Gastroesophageal sphincter (tissue), 4 donors: ENCODE results near the gene MYH14. TPM values are rescaled to one million over a fixed set of nuclear protein-coding genes. Genes with fewer than 3 reads are reported as not detected.

Experiments used
- ATAC-seq: fragments of 150-250 bp; one replicate; pipeline ENCODE4 v1.9.1; 2016; ENCODE audit warnings: mild to moderate bottlenecking, moderate library complexity
- H3K27ac ChIP-seq, 4 donors: fragments of 200-600 bp; sonication (generic) in 3 of 4; 1 replicate in 3 of 4; 2 replicates in 1 of 4; pipeline ENCODE4 v1.5.1; 2016 to 2019
- H3K27me3 ChIP-seq: fragments of 200-600 bp; sonication (generic); one replicate; pipeline ENCODE4 v1.5.1; 2019
- H3K36me3 ChIP-seq, 2 donors: fragments of 200-600 bp; sonication (generic); one replicate each; pipeline ENCODE4 v1.5.1; 2019; ENCODE audit warnings: control low read depth in 1 of 2
- H3K4me1 ChIP-seq, 3 donors: fragments of 200-600 bp; sonication (generic); 1 replicate in 2 of 3; 2 replicates in 1 of 3; pipeline ENCODE4 v1.5.1; 2016 to 2019; ENCODE audit warnings: control low read depth in 2 of 3
- H3K4me3 ChIP-seq, 2 donors: fragments of 200-600 bp; sonication (generic); one replicate each; pipeline ENCODE4 v1.5.1; 2019; ENCODE audit warnings: mild to moderate bottlenecking in 1 of 2, moderate library complexity in 1 of 2
- H3K9me3 ChIP-seq, 3 donors: fragments of 200-600 bp; sonication (generic); one replicate each; pipeline ENCODE4 v1.5.1; 2017 to 2019; ENCODE audit warnings: control low read depth in 2 of 3
- EP300 ChIP-seq: sonication (generic); formaldehyde crosslinking; IDR thresholded peaks from one replicate; pipeline ENCODE4 v1.6.1; 2017; ENCODE audit warnings: antibody characterized with exemption, mild to moderate bottlenecking
- POLR2A ChIP-seq, 2 donors: fragments of 450-650 bp; IDR thresholded peaks; one replicate each; pipeline ENCODE4 v1.6.1; 2017; ENCODE audit warnings: antibody characterized with exemption in 2 of 2, mild to moderate bottlenecking in 2 of 2, moderate library complexity in 1 of 2
- POLR2AphosphoS5 ChIP-seq: sonication (generic); formaldehyde crosslinking; IDR thresholded peaks from one replicate; pipeline ENCODE4 v1.6.1; 2017; ENCODE audit warnings: antibody characterized with exemption
- WGBS, 2 donors: methylation state at CpG; one replicate each; pipeline ENCODE4 v1.1.5; 2018; ENCODE audit warnings: low coverage in 1 of 2; 5-methylcytosine and 5-hydroxymethylcytosine counted together
- total RNA-seq, 4 donors: library from RNA; depleted of rRNA; stranded (reverse); fragments of >200 nt; gene quantifications; one replicate each; pipeline ENCODE4 v1.1.0, GENCODE V29; 2016
- TF ChIP-seq, protein P1 (sequence below), 4 experiments: fragments of 200-600 bp in 2 of 4; fragments of 450-650 bp in 2 of 4; sonication (generic) in 1 of 4; IDR thresholded peaks; one replicate each; pipeline ENCODE4 v1.5.1; 2017 to 2019; ENCODE audit warnings: antibody characterized with exemption in 4 of 4, mild to moderate bottlenecking in 2 of 4, moderate library complexity in 2 of 4

Gene MYH14
- total RNA-seq, 4 donors from 2014 or later = 3.5 to 10.0 (median 6.1) TPM

DNA sequence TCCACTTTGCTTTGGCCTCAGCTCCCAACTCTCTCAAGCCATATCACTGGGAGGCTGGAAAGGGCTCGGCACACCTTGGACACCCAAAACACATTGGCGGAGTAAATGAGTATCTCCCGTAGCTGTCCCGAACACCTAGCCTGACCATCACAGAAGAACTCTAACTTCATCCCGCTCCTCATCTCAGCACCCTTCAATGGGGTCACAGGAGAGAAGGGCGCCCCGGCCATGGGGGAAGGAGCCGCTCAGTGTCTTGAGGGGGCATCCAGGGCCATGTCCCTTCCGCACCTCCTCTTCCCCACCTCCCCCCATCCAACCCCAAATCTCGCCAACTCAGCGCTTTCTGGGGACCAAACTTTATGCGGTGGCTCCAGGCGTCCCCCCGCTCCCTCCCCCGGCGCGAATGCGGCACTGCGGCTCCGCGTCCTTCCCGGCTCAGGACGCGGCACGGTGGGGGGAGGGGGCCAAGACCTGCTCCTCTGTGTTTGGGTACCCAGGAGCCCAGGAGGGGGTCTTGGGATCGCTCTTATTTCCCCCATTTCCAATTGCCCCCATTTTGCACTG lies 122.8 kb downstream of the MYH14 start:
- H3K9me3 ChIP-seq = no peaks in the 10 kb centered on the region
- no peak for ATAC-seq
- no peak overlapping the region for H3K27ac ChIP-seq
- H3K4me1 ChIP-seq = peaks cover 0 to 50% (median 25%) of the 10 kb centered on the region in 3 donors
- WGBS, 2 donors = 2% methylated on average over 6 of the region's 26 CpGs; no CpG with 5 or more reads in 1 of the 2 donors
- no peak for TF ChIP-seq POLR2A (IDR thresholded peaks at IDR 0.05)
- TF ChIP-seq POLR2AphosphoS5 = no peak
- no peak for TF ChIP-seq EP300
- TF ChIP-seq, protein P1, sequence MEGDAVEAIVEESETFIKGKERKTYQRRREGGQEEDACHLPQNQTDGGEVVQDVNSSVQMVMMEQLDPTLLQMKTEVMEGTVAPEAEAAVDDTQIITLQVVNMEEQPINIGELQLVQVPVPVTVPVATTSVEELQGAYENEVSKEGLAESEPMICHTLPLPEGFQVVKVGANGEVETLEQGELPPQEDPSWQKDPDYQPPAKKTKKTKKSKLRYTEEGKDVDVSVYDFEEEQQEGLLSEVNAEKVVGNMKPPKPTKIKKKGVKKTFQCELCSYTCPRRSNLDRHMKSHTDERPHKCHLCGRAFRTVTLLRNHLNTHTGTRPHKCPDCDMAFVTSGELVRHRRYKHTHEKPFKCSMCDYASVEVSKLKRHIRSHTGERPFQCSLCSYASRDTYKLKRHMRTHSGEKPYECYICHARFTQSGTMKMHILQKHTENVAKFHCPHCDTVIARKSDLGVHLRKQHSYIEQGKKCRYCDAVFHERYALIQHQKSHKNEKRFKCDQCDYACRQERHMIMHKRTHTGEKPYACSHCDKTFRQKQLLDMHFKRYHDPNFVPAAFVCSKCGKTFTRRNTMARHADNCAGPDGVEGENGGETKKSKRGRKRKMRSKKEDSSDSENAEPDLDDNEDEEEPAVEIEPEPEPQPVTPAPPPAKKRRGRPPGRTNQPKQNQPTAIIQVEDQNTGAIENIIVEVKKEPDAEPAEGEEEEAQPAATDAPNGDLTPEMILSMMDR (IDR thresholded peaks at IDR 0.05) = no peak
- H3K36me3 ChIP-seq = no peaks in the 10 kb centered on the region
- H3K4me3 ChIP-seq = no peak overlapping the region
- peaks cover 72% of the 10 kb centered on the region for H3K27me3 ChIP-seq

DNA sequence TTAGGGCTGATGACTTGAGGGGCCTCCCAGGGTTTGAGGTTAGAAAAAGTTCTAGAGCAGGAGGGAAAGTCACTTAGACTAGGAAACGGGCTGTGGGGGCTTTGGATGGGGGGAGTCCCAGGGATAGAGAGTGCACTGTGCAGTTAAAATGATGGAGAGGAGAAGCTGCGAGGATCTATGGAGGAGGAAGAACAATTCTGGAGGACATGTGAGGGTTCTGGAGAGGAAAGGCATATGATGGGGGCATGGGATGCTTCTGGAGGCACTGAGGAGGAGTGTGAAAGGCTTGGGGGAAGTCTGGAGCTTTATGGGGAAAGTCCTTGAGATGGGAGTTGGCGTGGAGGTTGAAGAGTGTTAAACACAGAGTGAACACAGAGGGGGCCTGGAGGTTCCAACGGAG lies 123.6 kb downstream of the MYH14 start:
- Histone ChIP-seq H3K4me1 (peaks cover 0 to 58% (median 25%) of the 10 kb centered on the region in 3 donors), H3K27me3 (peaks cover 73% of the 10 kb centered on the region), H3K9me3 (no peaks in the 10 kb centered on the region), H3K27ac (no peak overlapping the region), H3K4me3 (no peak overlapping the region), H3K36me3 (no peaks in the 10 kb centered on the region)
- TF ChIP-seq POLR2A (IDR thresholded peaks at IDR 0.05) (no peak), EP300 (no peak), POLR2AphosphoS5 (no peak)
- TF ChIP-seq, protein P1 (IDR thresholded peaks at IDR 0.05) = no peak
- 26 to 29% methylated on average over 2 to 4 of the region's 4 CpGs for WGBS, 2 donors
- no peak for ATAC-seq

DNA sequence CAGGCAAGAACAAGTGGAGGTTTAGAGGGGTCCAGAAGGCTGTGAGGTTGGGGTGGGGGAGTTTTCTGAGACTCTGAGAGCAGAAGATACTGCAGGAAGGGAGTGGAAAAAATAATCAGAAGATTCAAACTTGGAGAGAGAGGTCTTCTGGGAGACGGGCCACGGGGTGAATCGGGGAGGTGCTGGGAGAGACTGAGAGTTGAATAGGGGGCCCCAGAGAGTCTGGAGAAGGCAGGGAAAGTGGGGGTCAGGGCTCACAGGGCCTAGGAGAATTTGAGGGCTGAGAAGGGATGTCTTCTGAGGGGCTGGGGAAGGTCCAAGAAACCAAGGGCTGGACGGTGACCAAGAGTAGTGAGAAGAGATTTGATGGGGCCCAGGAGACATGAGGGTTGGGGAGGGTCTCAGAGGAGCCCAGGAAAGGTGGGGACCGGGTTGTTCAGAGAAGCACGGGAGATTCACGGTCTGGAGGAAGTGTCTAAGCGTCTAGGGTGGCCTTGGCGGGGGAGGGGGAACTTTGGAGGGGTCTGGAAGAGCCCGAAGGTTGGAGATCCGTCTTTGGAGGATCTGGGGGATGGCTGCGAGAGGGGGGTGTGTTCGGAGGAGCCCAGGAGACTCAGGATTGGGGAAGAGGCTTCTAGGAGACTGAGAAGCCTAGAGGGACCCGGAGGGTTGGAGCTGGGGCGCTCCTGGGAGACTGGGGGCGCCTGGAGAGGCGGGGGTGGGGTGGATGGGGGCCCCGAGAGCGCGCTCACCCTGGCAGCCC lies 124.2 kb downstream of the MYH14 start:
- 13 to 20% methylated on average over 12 to 14 of the region's 20 CpGs for WGBS, 2 donors
- no peak for ATAC-seq
- peak overlapping the region in 1 of 2 donors; percentile 49 for H3K4me3 ChIP-seq
- H3K4me1 ChIP-seq = peaks cover 0 to 65% (median 25%) of the 10 kb centered on the region in 3 donors
- H3K27ac ChIP-seq = no peak overlapping the region
- H3K9me3 ChIP-seq = no peaks in the 10 kb centered on the region
- TF ChIP-seq EP300 = no peak
- TF ChIP-seq POLR2A (IDR thresholded peaks at IDR 0.05) = no peak
- no peak for TF ChIP-seq POLR2AphosphoS5
- TF ChIP-seq, protein P1 (IDR thresholded peaks at IDR 0.05) = no peak
- H3K36me3 ChIP-seq = no peaks in the 10 kb centered on the region
- H3K27me3 ChIP-seq = peaks cover 74% of the 10 kb centered on the region

DNA sequence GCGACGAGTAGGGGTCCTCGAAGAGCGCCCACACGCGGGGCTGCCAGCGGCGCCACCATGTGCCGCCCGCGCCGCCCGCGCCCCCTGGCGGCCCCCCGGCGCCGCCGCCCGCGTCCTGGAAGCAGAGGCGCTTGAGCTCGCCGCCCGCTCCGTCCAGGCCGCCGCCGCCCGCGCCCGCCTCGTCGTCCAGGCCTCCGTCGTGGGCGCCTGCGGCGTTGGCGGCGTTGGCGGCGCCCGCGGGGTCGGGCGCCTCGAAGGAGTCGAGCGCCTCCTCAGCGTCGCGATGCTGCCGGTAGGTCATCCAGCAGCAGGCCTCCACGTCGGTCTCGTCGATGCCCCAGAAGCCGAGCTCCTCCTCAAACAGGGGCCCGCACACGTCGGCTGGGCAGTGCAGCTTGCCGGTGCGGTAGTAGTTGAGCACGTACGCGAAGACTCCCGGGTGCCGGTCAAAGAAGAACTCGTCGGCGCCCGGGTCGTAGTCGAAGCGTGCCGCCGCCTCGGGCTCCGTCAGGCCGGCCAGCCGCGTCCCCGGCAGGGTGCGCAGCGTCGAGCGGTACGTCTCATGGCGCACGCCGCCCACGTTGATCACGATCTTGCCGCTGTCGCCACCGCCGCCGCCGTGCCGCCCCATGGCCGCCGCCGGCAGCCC lies 124.9 kb downstream of the MYH14 start:
- Histone ChIP-seq H3K36me3 (no peaks in the 10 kb centered on the region), H3K4me1 (peaks cover 0 to 72% (median 25%) of the 10 kb centered on the region in 3 donors), H3K27me3 (peaks cover 76% of the 10 kb centered on the region), H3K9me3 (no peaks in the 10 kb centered on the region), H3K27ac (peak overlapping the region in 2 of 4 donors; percentile 30 to 53), H3K4me3 (peak overlapping the region in 1 of 2 donors; percentile 49)
- TF ChIP-seq, protein P1 (IDR thresholded peaks at IDR 0.05) = peak in 1 of 4 experiments; percentile 6
- TF ChIP-seq POLR2A (IDR thresholded peaks at IDR 0.05) = no peak
- TF ChIP-seq EP300 = no peak
- ATAC-seq = peak; percentile 0
- WGBS, 2 donors = no CpG with 5 or more reads among the region's 104 CpGs
